VCaP (cell line): ENCODE data around the gene ELAC2.

Experiments used
- H3K27ac ChIP-seq: fragments of 450-650 bp; 2 replicates; pipeline ENCODE4 v1.5.1; 2017
- CTCF ChIP-seq: fragments of 450-650 bp; conservative IDR thresholded peaks from 2 replicates; pipeline ENCODE4 v1.5.1; 2017; ENCODE audit warnings: mild to moderate bottlenecking, moderate library complexity

ELAC2 gene

GRCh38 chr17:12996357-12996756, 21.5 kb downstream of the ELAC2 start:
- H3K27ac ChIP-seq: no peak overlapping the region
- no peak for TF ChIP-seq CTCF

GRCh38 chr17:12995896-12996295, 21.9 kb downstream of the ELAC2 start:
- no peak for TF ChIP-seq CTCF
- no peak overlapping the region for H3K27ac ChIP-seq

GRCh38 chr17:12995106-12995895, 22.5 kb downstream of the ELAC2 start:
- no peak overlapping the region for H3K27ac ChIP-seq
- no peak for TF ChIP-seq CTCF

DNA sequence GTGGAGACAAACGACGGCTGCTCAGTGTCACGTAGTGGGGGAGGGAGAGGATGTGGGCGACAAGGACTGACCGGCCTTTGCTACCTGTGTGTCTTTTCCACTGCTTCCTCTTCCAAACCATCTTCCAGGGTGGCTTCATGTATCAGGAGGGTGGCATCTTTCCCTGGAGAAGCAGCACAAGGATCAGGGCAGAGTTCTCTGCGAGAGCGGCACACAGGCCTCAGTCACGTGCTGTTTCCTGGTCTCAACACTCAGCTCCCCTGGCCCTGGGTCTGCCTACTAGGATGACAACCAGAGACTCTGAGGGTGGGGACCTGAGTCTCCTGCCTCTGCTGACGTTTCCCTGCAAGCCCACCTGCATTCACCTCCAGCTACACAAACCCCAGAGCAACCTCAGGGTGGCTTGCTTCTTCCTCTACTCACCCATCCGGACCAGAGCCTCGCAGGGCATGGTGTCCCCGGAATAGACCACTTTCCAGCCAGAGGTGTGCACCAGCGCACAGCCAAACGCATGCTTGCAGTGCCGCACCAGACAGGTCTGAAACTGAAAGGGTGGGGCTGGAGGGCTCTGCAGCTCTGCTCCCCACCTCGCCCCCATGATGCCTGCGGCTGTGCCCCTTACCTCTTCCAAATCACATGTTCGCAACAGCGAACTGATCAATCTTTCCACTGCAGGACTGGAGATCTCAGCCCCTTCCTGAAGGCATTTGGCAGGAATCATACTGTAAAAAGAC, 23.3 kb downstream of the ELAC2 start:
- no peak overlapping the region for H3K27ac ChIP-seq
- TF ChIP-seq CTCF: no peak

GRCh38 chr17:12993631-12994030, 24.2 kb downstream of the ELAC2 start:
- no peak overlapping the region for H3K27ac ChIP-seq
- no peak for TF ChIP-seq CTCF

- no peak overlapping the region for H3K27ac ChIP-seq
- no peak for TF ChIP-seq CTCF
These were observed 25.2 kb downstream of the ELAC2 start for GRCh38 chr17:12992676-12993075.

- no peak for TF ChIP-seq CTCF
- peak overlapping the region; percentile 40 for H3K27ac ChIP-seq
These were observed 26.9 kb downstream of the ELAC2 start for GRCh38 chr17:12990926-12991325.
